ENCODE results near the gene CCNY. TPM values are rescaled to one million over a fixed set of nuclear protein-coding genes. Genes with fewer than 3 reads are reported as not detected.

Gene CCNY
- total and polyA plus RNA-seq, 4 donors, result 25.5 to 95.9 (median 54.4) TPM

DNA sequence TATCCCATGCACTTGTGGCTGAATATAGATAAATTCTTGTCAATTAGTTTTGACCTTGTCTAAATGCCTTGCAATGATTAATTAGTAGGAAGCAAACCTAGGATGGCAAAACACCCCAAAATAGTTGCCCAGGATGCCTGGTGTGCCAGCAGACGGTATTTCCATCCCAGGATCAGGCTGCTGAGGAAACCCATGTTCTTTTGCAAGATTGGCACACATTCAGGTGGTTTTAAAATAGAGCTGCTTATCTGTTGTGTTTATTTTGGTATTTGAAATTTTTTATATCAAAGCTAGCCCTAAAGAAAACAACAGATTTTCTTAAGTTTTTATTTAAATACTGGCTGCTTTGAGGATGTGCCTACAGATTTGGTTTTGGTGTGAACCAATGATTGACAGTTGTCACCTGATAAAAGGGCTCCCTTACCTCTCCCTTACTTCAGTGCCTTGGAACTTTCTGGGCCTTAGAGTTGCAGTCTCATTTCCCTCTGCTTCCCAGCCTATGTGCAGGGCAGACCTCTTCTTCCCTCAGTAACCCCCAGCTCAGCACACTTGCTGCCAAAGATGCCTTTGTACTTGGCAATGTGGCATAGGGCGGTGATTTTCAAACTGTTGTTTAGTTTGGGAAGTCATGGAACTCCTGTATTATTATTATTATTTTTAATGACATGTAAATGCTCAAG, 54.0 kb downstream of the CCNY start:
- DNase-seq, result no peak
- Histone ChIP-seq H3K4me1 (ENCODE audit: control insufficient read depth in 1 of 2, insufficient read depth in 2 of 2, low read length in 2 of 2) (peaks cover 0 to 1% of the 10 kb centered on the region in 2 donors), H3K9me3 (ENCODE audit: control insufficient read depth, low read length) (peaks cover 3% of the 10 kb centered on the region), H3K27ac (ENCODE audit: low read depth in 1 of 2, low read length in 2 of 2) (peak overlapping the region in 1 of 2 donors; percentile 50), H3K4me3 (ENCODE audit: low read length in 2 of 2) (no peak overlapping the region), H3K27me3 (ENCODE audit: control insufficient read depth in 1 of 2, insufficient read depth in 2 of 2, low read length in 1 of 2) (no peaks in the 10 kb centered on the region), H3K36me3 (ENCODE audit: control insufficient read depth in 1 of 2, insufficient read depth in 2 of 2, low read length in 1 of 2) (no peaks in the 10 kb centered on the region)
- peak; percentile 67 for ATAC-seq (ENCODE audit: low FRiP score)
- 8 to 9% methylated on average over 2 of the region's 2 CpGs for WGBS, 2 donors
- intact Hi-C loops (cut with DNase I), result loop anchor here in 1 of 2 donors (1.0 kb wide), 1 partner anchor 11 kb away; no protein-coding TSS in a partner anchor

- no peak for ATAC-seq (ENCODE audit: low FRiP score)
- H3K4me1 ChIP-seq (ENCODE audit: control insufficient read depth in 1 of 2, insufficient read depth in 2 of 2, low read length in 2 of 2), result peaks cover 0 to 1% of the 10 kb centered on the region in 2 donors
- intact Hi-C loops (cut with DNase I), result loop anchor here in 1 of 2 donors (1.0 kb wide), 1 partner anchor 11 kb away; no protein-coding TSS in a partner anchor
Observed at GRCh38 chr10:35390843-35391152, 54.5 kb downstream of the CCNY start.

DNA sequence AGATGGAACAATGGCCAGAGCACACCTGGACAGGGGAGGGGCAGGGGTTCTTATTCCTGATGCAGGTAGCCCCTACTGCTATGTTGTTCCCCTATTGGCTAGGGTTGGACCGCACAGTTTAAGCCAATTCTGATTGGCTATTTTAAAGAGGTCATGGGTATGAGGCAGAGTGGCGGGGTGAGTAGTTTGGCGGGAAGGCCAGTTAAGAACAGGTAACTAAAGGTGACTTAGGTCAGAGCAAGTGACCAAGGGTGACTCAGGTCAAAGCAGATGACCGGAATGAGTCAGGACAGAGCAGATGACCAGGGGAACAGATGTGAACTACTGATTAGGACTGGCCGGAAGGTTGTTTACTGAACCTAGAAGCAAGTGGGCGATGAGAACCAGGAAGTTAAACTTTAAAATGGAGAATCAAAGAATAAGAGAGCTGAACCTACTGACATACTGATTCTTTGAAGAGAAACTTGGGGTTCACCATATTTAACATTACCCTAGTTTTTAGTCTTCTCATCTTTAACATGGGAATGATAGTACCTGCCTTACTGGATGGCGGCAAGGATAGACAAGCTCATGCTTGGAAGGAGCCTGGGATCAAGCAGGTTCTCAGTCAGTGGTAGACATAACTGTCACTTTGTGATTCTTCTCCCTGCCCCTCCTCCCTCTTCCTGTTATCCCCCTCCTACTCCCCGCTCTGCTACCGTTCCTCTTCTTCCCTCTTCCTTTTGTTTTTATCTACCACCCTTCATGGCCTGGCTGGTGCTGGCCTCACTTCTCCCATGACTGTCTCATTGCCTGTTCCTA, 55.0 kb downstream of the CCNY start:
- Histone ChIP-seq H3K36me3 (ENCODE audit: control insufficient read depth in 1 of 2, insufficient read depth in 2 of 2, low read length in 1 of 2) (no peaks in the 10 kb centered on the region), H3K4me3 (ENCODE audit: low read length in 2 of 2) (no peak overlapping the region), H3K27ac (ENCODE audit: low read depth in 1 of 2, low read length in 2 of 2) (peak overlapping the region in 1 of 2 donors; percentile 43), H3K27me3 (ENCODE audit: control insufficient read depth in 1 of 2, insufficient read depth in 2 of 2, low read length in 1 of 2) (no peaks in the 10 kb centered on the region), H3K9me3 (ENCODE audit: control insufficient read depth, low read length) (peaks cover 3% of the 10 kb centered on the region), H3K4me1 (ENCODE audit: control insufficient read depth in 1 of 2, insufficient read depth in 2 of 2, low read length in 2 of 2) (peaks cover 0 to 1% of the 10 kb centered on the region in 2 donors)
- no peak for ATAC-seq (ENCODE audit: low FRiP score)
- 95 to 98% methylated on average over 9 of the region's 9 CpGs for WGBS, 2 donors
- intact Hi-C loops (cut with DNase I), result no loop called here
- DNase-seq, result no peak

More at GRCh38 chr10:35390843-35391152, 54.5 kb downstream of the CCNY start:
- Histone ChIP-seq H3K9me3 (ENCODE audit: control insufficient read depth, low read length) (peaks cover 3% of the 10 kb centered on the region), H3K27me3 (ENCODE audit: control insufficient read depth in 1 of 2, insufficient read depth in 2 of 2, low read length in 1 of 2) (no peaks in the 10 kb centered on the region), H3K4me3 (ENCODE audit: low read length in 2 of 2) (no peak overlapping the region), H3K27ac (ENCODE audit: low read depth in 1 of 2, low read length in 2 of 2) (peak overlapping the region in 1 of 2 donors; percentile 43), H3K36me3 (ENCODE audit: control insufficient read depth in 1 of 2, insufficient read depth in 2 of 2, low read length in 1 of 2) (no peaks in the 10 kb centered on the region)
- no peak for DNase-seq
- WGBS, 2 donors, result 47 to 69% methylated on average over 2 of the region's 2 CpGs

DNA sequence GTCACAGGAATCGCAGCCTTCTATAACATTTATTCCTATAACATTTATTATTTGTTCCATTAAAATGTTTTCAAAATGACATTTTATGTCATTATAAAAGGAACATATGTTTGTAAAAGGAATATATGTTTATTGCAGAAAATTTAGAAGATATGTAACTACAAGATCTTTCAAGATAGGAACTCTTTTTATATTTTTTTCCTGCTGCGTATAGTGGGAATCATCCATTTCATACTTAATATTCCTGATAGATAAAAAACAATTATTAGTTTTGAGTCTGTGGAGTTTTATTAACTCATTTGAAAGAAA, 55.6 kb downstream of the CCNY start:
- ATAC-seq (ENCODE audit: low FRiP score) (no peak), DNase-seq (no peak)
- Histone ChIP-seq H3K4me3 (ENCODE audit: low read length in 2 of 2) (no peak overlapping the region), H3K36me3 (ENCODE audit: control insufficient read depth in 1 of 2, insufficient read depth in 2 of 2, low read length in 1 of 2) (no peaks in the 10 kb centered on the region), H3K9me3 (ENCODE audit: control insufficient read depth, low read length) (peaks cover 3% of the 10 kb centered on the region), H3K27me3 (ENCODE audit: control insufficient read depth in 1 of 2, insufficient read depth in 2 of 2, low read length in 1 of 2) (no peaks in the 10 kb centered on the region), H3K27ac (ENCODE audit: low read depth in 1 of 2, low read length in 2 of 2) (no peak overlapping the region), H3K4me1 (ENCODE audit: control insufficient read depth in 1 of 2, insufficient read depth in 2 of 2, low read length in 2 of 2) (peaks cover 0 to 1% of the 10 kb centered on the region in 2 donors)
- intact Hi-C loops (cut with DNase I), result no loop called here
- WGBS, 2 donors, result 98 to 99% methylated on average over 2 of the region's 2 CpGs

GRCh38 chr10:35392482-35393228, 56.3 kb downstream of the CCNY start:
- intact Hi-C loops (cut with DNase I), result no loop called here
- H3K9me3 ChIP-seq (ENCODE audit: control insufficient read depth, low read length), result peaks cover 3% of the 10 kb centered on the region
- no peaks in the 10 kb centered on the region for H3K27me3 ChIP-seq (ENCODE audit: control insufficient read depth in 1 of 2, insufficient read depth in 2 of 2, low read length in 1 of 2)
- H3K27ac ChIP-seq (ENCODE audit: low read depth in 1 of 2, low read length in 2 of 2), result no peak overlapping the region
- H3K36me3 ChIP-seq (ENCODE audit: control insufficient read depth in 1 of 2, insufficient read depth in 2 of 2, low read length in 1 of 2), result no peaks in the 10 kb centered on the region
- ATAC-seq (ENCODE audit: low FRiP score) (no peak), DNase-seq (no peak)
- WGBS, 2 donors, result 90 to 92% methylated on average over 8 of the region's 8 CpGs
- H3K4me3 ChIP-seq (ENCODE audit: low read length in 2 of 2), result no peak overlapping the region
- H3K4me1 ChIP-seq (ENCODE audit: control insufficient read depth in 1 of 2, insufficient read depth in 2 of 2, low read length in 2 of 2), result no peaks in the 10 kb centered on the region

- Histone ChIP-seq H3K4me3 (ENCODE audit: low read length in 2 of 2) (no peak overlapping the region), H3K4me1 (ENCODE audit: control insufficient read depth in 1 of 2, insufficient read depth in 2 of 2, low read length in 2 of 2) (no peaks in the 10 kb centered on the region), H3K27ac (ENCODE audit: low read depth in 1 of 2, low read length in 2 of 2) (no peak overlapping the region), H3K9me3 (ENCODE audit: control insufficient read depth, low read length) (peaks cover 3% of the 10 kb centered on the region), H3K36me3 (ENCODE audit: control insufficient read depth in 1 of 2, insufficient read depth in 2 of 2, low read length in 1 of 2) (no peaks in the 10 kb centered on the region), H3K27me3 (ENCODE audit: control insufficient read depth in 1 of 2, insufficient read depth in 2 of 2, low read length in 1 of 2) (no peaks in the 10 kb centered on the region)
- WGBS, 2 donors, result 58 to 64% methylated on average over 6 of the region's 6 CpGs
- ATAC-seq (ENCODE audit: low FRiP score) (no peak), DNase-seq (no peak)
- intact Hi-C loops (cut with DNase I), result no loop called here
Observed at GRCh38 chr10:35394411-35394851, 58.1 kb downstream of the CCNY start.

- H3K4me1 ChIP-seq (ENCODE audit: control insufficient read depth in 1 of 2, insufficient read depth in 2 of 2, low read length in 2 of 2), result no peaks in the 10 kb centered on the region
- H3K36me3 ChIP-seq (ENCODE audit: control insufficient read depth in 1 of 2, insufficient read depth in 2 of 2, low read length in 1 of 2), result no peaks in the 10 kb centered on the region
- H3K9me3 ChIP-seq (ENCODE audit: control insufficient read depth, low read length), result peaks cover 3% of the 10 kb centered on the region
- ATAC-seq (ENCODE audit: low FRiP score), result no peak
- H3K27me3 ChIP-seq (ENCODE audit: control insufficient read depth in 1 of 2, insufficient read depth in 2 of 2, low read length in 1 of 2), result no peaks in the 10 kb centered on the region
- intact Hi-C loops (cut with DNase I), result no loop called here
- no peak overlapping the region for H3K27ac ChIP-seq (ENCODE audit: low read depth in 1 of 2, low read length in 2 of 2)
- H3K4me3 ChIP-seq (ENCODE audit: low read length in 2 of 2), result no peak overlapping the region
- 94 to 96% methylated on average over 3 of the region's 3 CpGs for WGBS, 2 donors
- no peak for DNase-seq
Observed at GRCh38 chr10:35394934-35395333, 58.6 kb downstream of the CCNY start.

DNA sequence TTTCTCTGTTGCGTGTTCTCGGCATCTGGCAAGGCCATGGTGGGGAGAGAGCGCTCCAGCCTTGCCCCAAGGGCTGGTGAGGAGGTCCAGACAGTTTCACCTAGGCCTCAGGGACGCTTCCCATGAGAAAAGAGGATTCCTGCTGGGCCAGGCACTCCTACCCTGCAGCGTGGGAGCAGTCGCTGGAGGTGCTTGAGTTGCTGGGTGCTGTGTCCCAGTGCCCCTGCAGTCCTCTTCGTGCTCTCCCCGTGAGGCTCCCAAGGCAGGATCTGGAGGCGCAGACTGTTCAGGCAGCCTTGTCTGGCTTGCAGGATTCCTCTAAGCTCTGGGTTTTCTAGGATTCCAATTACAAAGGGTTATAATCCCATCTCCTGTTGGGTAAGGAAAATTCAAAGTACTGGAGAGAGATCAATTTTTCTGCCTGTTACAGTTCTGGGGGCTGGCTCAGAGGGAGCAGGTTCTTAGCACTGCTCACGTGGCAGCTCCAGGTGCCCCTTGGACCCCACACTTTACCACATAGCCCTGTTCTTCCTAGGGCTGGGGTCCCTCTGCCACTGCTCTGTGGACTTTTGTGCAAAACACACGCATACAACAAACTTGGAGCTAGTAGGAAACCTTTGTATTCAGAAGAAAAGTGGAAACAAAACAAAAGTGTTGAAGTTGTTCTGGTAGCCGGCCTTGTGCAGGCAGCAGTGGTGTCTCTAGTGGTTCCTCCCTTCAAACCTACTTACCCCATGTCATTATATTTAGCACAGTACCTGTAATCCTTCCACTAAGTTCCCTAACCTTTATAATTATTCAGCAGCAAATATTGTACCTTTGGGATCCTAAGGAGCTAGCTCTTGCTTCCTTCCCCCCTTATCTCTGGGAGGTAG, 60.5 kb downstream of the CCNY start:
- no peaks in the 10 kb centered on the region for H3K27me3 ChIP-seq (ENCODE audit: control insufficient read depth in 1 of 2, insufficient read depth in 2 of 2, low read length in 1 of 2)
- DNase-seq (no peak), ATAC-seq (ENCODE audit: low FRiP score) (no peak)
- H3K4me3 ChIP-seq (ENCODE audit: low read length in 2 of 2), result no peak overlapping the region
- H3K27ac ChIP-seq (ENCODE audit: low read depth in 1 of 2, low read length in 2 of 2), result no peak overlapping the region
- no peaks in the 10 kb centered on the region for H3K36me3 ChIP-seq (ENCODE audit: control insufficient read depth in 1 of 2, insufficient read depth in 2 of 2, low read length in 1 of 2)
- intact Hi-C loops (cut with DNase I), result no loop called here
- WGBS, 2 donors, result 86 to 95% methylated on average over 12 of the region's 12 CpGs
- no peaks in the 10 kb centered on the region for H3K4me1 ChIP-seq (ENCODE audit: control insufficient read depth in 1 of 2, insufficient read depth in 2 of 2, low read length in 2 of 2)
- H3K9me3 ChIP-seq (ENCODE audit: control insufficient read depth, low read length), result no peaks in the 10 kb centered on the region
